Measurements from ENCODE around the gene PRXL2C. TPM values are rescaled to one million over a fixed set of nuclear protein-coding genes. Genes with fewer than 3 reads are reported as not detected.

Gene PRXL2C
- total RNA-seq, 6 experiments from 2014 or later, result 2.9 to 10.7 (median 5.6) TPM

DNA sequence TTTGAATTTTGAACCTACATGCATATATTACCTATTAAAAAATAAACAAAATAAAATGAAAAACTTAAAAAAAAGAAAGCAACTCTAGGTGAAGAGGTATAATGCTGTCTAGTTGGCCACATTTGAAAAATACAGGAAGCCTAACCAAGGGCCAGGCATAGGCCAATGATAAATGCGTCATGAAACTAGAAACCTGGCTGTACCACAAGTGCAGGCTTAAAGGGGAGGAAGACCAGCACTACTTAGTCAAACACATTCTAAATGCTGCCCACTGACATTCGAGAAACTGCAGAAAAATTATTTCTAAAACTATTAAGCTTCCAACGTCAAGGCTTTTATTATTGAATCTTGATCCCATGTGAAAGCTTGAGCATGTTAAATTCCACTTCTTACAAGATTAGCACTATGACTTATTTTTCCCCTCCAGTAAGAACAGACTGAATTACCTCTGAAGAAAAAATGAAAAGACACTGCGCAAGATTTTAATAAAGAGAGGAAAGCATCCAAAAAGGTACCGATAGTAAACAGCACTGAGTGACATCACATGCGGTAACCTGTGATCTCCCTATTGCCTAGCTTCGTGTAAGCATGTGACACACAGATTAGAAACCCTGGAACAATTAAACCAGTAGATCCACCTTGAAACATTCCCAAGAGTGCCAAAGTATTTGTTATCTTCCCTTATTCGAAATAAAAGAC, 51.7 kb downstream of the PRXL2C start:
- Histone ChIP-seq H3K27ac (peak overlapping the region; percentile 17 to 87 (median 67)), H3K4me3 (peak overlapping the region in 2 of 3 donors; percentile 12 to 28), H3K27me3 (no peaks in the 10 kb centered on the region), H3K9me3 (no peaks in the 10 kb centered on the region), H3K4me1 (peaks cover 0 to 20% (median 7%) of the 10 kb centered on the region in 4 donors), H3K36me3 (no peaks in the 10 kb centered on the region)
- TF ChIP-seq, protein P1, sequence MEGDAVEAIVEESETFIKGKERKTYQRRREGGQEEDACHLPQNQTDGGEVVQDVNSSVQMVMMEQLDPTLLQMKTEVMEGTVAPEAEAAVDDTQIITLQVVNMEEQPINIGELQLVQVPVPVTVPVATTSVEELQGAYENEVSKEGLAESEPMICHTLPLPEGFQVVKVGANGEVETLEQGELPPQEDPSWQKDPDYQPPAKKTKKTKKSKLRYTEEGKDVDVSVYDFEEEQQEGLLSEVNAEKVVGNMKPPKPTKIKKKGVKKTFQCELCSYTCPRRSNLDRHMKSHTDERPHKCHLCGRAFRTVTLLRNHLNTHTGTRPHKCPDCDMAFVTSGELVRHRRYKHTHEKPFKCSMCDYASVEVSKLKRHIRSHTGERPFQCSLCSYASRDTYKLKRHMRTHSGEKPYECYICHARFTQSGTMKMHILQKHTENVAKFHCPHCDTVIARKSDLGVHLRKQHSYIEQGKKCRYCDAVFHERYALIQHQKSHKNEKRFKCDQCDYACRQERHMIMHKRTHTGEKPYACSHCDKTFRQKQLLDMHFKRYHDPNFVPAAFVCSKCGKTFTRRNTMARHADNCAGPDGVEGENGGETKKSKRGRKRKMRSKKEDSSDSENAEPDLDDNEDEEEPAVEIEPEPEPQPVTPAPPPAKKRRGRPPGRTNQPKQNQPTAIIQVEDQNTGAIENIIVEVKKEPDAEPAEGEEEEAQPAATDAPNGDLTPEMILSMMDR (IDR thresholded peaks at IDR 0.05), result no peak
- TF ChIP-seq POLR2A (IDR thresholded peaks at IDR 0.05), result no peak
- intact Hi-C loops (cut with DNase I), result no loop called here
- 39% methylated on average over 8 of the region's 8 CpGs for WGBS (ENCODE audit: insufficient coverage, low coverage, low lambda C conversion rate, missing lambda C conversion rate)
- peak; percentile 74 to 84 (median 77) for ATAC-seq
- DNase-seq, result no peak

DNA sequence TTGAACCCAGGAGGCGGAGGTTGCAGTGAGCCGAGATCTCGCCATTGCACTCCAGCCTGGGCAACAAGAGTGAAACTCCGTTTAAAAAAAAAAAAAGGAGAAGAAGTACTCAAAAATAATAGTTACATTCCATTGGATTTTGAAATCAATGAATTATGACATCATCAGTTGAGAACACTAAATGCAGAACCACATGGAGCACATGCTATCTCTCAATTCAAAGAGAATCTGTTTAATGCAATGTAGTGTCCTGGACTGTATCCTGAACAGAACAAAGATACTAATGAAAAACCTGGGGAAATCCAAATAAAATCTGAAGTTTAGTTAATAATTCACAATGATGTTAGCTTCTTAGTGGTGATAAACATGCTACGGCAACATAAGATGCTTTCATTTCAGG, 55.8 kb downstream of the PRXL2C start:
- ATAC-seq, result peak; percentile 50 to 65 (median 58)
- H3K4me1 ChIP-seq, result peaks cover 0 to 18% (median 2%) of the 10 kb centered on the region in 4 donors
- H3K36me3 ChIP-seq, result no peaks in the 10 kb centered on the region
- no peaks in the 10 kb centered on the region for H3K27me3 ChIP-seq
- no peak for TF ChIP-seq POLR2A (IDR thresholded peaks at IDR 0.05)
- TF ChIP-seq, protein P1 (IDR thresholded peaks at IDR 0.05), result no peak
- no peaks in the 10 kb centered on the region for H3K9me3 ChIP-seq
- intact Hi-C loops (cut with DNase I), result no loop called here
- H3K4me3 ChIP-seq, result peak overlapping the region in 1 of 3 donors; percentile 9
- peak overlapping the region in 2 of 3 donors; percentile 30 to 52 for H3K27ac ChIP-seq
- 60% methylated on average over 5 of the region's 5 CpGs for WGBS (ENCODE audit: insufficient coverage, low coverage, low lambda C conversion rate, missing lambda C conversion rate)
- no peak for DNase-seq

DNA sequence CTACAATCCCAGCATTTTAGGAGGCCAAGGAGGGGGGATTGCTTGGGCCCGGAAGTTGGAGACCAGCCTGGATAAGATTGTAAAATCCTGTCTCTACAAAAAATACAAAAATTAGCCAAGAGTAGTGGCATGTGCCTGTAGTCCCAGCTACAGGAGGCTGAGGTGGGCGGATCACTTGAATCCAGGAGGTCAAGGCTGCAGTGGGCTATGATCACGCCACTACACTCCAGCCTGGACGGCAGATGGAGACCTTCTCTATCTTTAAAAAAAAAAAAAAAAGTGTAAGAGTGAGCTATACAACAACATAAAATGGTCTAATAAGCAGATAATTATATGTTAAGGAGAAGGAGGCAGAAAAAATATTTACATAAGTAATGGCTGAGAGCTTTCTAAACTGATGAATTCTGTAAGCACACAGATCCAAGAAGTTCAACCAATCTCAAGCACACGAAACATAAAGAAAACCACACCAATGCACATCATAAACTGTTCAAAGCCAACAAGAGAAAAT, 58.5 kb downstream of the PRXL2C start:
- no peak for TF ChIP-seq POLR2A (IDR thresholded peaks at IDR 0.05)
- TF ChIP-seq, protein P1 (IDR thresholded peaks at IDR 0.05), result no peak
- no peak for DNase-seq
- Histone ChIP-seq H3K36me3 (no peaks in the 10 kb centered on the region), H3K4me3 (no peak overlapping the region), H3K27ac (no peak overlapping the region), H3K27me3 (no peaks in the 10 kb centered on the region), H3K9me3 (no peaks in the 10 kb centered on the region), H3K4me1 (peaks cover 0 to 15% (median 0%) of the 10 kb centered on the region in 4 donors)
- intact Hi-C loops (cut with DNase I), result no loop called here
- WGBS (ENCODE audit: insufficient coverage, low coverage, low lambda C conversion rate, missing lambda C conversion rate), result 91% methylated on average over 5 of the region's 5 CpGs
- no peak for ATAC-seq

Other genes with a start within 250 kb of the PRXL2C start
- 1 to 10 TPM in 5 of 6 experiments, under 1 TPM in 1; 0.73 to 9.2 (median 2.6) TPM for gene ZNF367, start 236.9 kb downstream of the PRXL2C start, total RNA-seq
- 1 to 10 TPM; 1.4 to 6.2 (median 4.7) TPM for gene HABP4, start 205.1 kb downstream of the PRXL2C start, total RNA-seq
- gene CDC14B, start 35.5 kb downstream of the PRXL2C start, total RNA-seq, result 10 to 100 TPM; 13.7 to 38.0 (median 25.7) TPM
- gene ZNF510, start 122.8 kb upstream of the PRXL2C start, total RNA-seq, result 1 to 10 TPM; 2.5 to 5.4 (median 4.8) TPM
- 1 to 10 TPM; 2.1 to 3.7 (median 3.0) TPM for gene ZNF782, start 199.2 kb upstream of the PRXL2C start, total RNA-seq

Data from right lobe of liver (tissue), 6 donors.